IMR-90 (cell line): ENCODE measurements around the gene PYDC1. TPM values are rescaled to one million over a fixed set of nuclear protein-coding genes. Genes with fewer than 3 reads are reported as not detected.

Experiments
- ATAC-seq: fragments of 200-7000 bp; cut with Tn5 transposase; 2 replicates; pipeline ENCODE4 v1.9.1; 2020; ENCODE audit warnings: low read depth, mild to moderate bottlenecking, moderate library complexity
- BruUV-seq: library from RNA; stranded (reverse); fragments of 400-500 nt; replicated peaks from 2 replicates; lab custom pipeline; 2021; lab: Mats Ljungman, UMichigan
- CTCF ChIA-PET: fragments of 300-600 bp; formaldehyde crosslinking; extraction: SDS; loops from one replicate; lab custom pipeline; 2021; ENCODE audit warnings: antibody characterized with exemption; lab: Yijun Ruan, JAX
- POLR2A ChIA-PET: fragments of 300-600 bp; sonication (Branson Sonifier 250); formaldehyde crosslinking; loops from one replicate; lab custom pipeline; 2022; ENCODE audit warnings: antibody characterized with exemption; ENCODE audit not compliant: unreplicated experiment; lab: Charles Lee
- DNase-seq: peaks from one replicate; pipeline ENCODE4 v3.0.0; 2013
- H2AFZ ChIP-seq: replicated peaks from 2 replicates; pipeline ENCODE3; 2013; ENCODE audit warnings: low read length, mild to moderate bottlenecking; ENCODE audit not compliant: poor library complexity
- H2AK5ac ChIP-seq: 2 replicates; pipeline ENCODE4 v1.6.1; 2013; ENCODE audit warnings: low read depth, low read length, inconsistent platforms
- H2AK9ac ChIP-seq: replicated peaks from 2 replicates; pipeline ENCODE3; 2013; ENCODE audit warnings: mild to moderate bottlenecking, low read depth, low read length, moderate library complexity; ENCODE audit not compliant: poor library complexity
- H2BK120ac ChIP-seq: 2 replicates; pipeline ENCODE4 v1.6.1; 2013; ENCODE audit warnings: low read depth, low read length, inconsistent platforms
- H2BK15ac ChIP-seq: 3 replicates; pipeline ENCODE4 v1.6.1; 2013; ENCODE audit warnings: low read depth, low read length, inconsistent platforms
- H2BK20ac ChIP-seq: 2 replicates; pipeline ENCODE4 v1.6.1; 2013; ENCODE audit warnings: low read depth, mild to moderate bottlenecking, inconsistent platforms, low read length, moderate library complexity
- H2BK5ac ChIP-seq: 2 replicates; pipeline ENCODE4 v1.6.1; 2013; ENCODE audit warnings: mild to moderate bottlenecking, low read depth, low read length, inconsistent platforms; ENCODE audit not compliant: poor library complexity, severe bottlenecking
- H3K14ac ChIP-seq: replicated peaks from 2 replicates; pipeline ENCODE4 v1.6.1; 2013; ENCODE audit warnings: low read depth, low read length, inconsistent platforms
- H3K18ac ChIP-seq: 2 replicates; pipeline ENCODE4 v1.6.1; 2013; ENCODE audit warnings: low read depth, low read length, control low read depth
- H3K23ac ChIP-seq: 2 replicates; pipeline ENCODE4 v1.6.1; 2013; ENCODE audit warnings: low read depth, low read length, inconsistent platforms
- H3K27ac ChIP-seq: 2 replicates; pipeline ENCODE4 v1.5.1; 2013; ENCODE audit warnings: mild to moderate bottlenecking, control low read depth, low read length; ENCODE audit not compliant: insufficient read depth
- H3K27me3 ChIP-seq: 2 replicates; pipeline ENCODE4 v1.6.1; 2013; ENCODE audit warnings: low read length; ENCODE audit not compliant: control insufficient read depth, insufficient read depth
- H3K36me3 ChIP-seq: 2 replicates; pipeline ENCODE4 v1.6.1; 2013; ENCODE audit warnings: low read length, mixed read lengths; ENCODE audit not compliant: control insufficient read depth, insufficient read depth
- H3K4ac ChIP-seq: 2 replicates; pipeline ENCODE4 v1.6.1; 2013; ENCODE audit warnings: low read depth, low read length, inconsistent platforms
- H3K4me1 ChIP-seq: 2 replicates; pipeline ENCODE4 v1.6.1; 2013; ENCODE audit warnings: low read length, mixed read lengths; ENCODE audit not compliant: control insufficient read depth, insufficient read depth
- H3K4me2 ChIP-seq: 2 replicates; pipeline ENCODE4 v1.6.1; 2013; ENCODE audit warnings: low read depth, mild to moderate bottlenecking, control low read depth, low read length, moderate library complexity
- H3K4me3 ChIP-seq: 2 replicates; pipeline ENCODE4 v1.5.1; 2013; ENCODE audit warnings: low read depth, mild to moderate bottlenecking, control low read depth, low read length, moderate library complexity; ENCODE audit not compliant: insufficient read depth
- H3K56ac ChIP-seq: 2 replicates; pipeline ENCODE4 v1.6.1; 2013; ENCODE audit warnings: low read length, inconsistent platforms; ENCODE audit not compliant: insufficient read depth; ENCODE audit errors: extremely low read depth
- H3K79me1 ChIP-seq, 2 experiments: 2 replicates each; pipeline ENCODE4 v1.6.1; 2013; ENCODE audit warnings: low read length in 2 of 2, inconsistent platforms in 1 of 2, low read depth in 1 of 2
- H3K9ac ChIP-seq: 2 replicates; pipeline ENCODE4 v1.6.1; 2013; ENCODE audit warnings: low read depth, low read length, control low read depth
- H3K9me1 ChIP-seq: 2 replicates; pipeline ENCODE4 v1.6.1; 2013; ENCODE audit warnings: low read length, inconsistent platforms; ENCODE audit not compliant: insufficient read depth
- H3K9me3 ChIP-seq: 2 replicates; pipeline ENCODE4 v1.6.1; 2013; ENCODE audit warnings: low read length; ENCODE audit not compliant: control insufficient read depth, insufficient read depth
- H4K20me1 ChIP-seq: 2 replicates; pipeline ENCODE4 v1.6.1; 2013; ENCODE audit warnings: low read length, inconsistent platforms; ENCODE audit not compliant: insufficient read depth
- H4K5ac ChIP-seq: 2 replicates; pipeline ENCODE4 v1.6.1; 2013; ENCODE audit warnings: mild to moderate bottlenecking, low read depth, low read length, control low read depth
- H4K8ac ChIP-seq, 2 experiments: 2 replicates each; pipeline ENCODE4 v1.6.1; 2013; ENCODE audit warnings: low read depth in 2 of 2, low read length in 2 of 2, control low read depth in 1 of 2, inconsistent platforms in 1 of 2
- H4K91ac ChIP-seq: 2 replicates; pipeline ENCODE4 v1.6.1; 2013; ENCODE audit warnings: low read depth, low read length, inconsistent platforms; ENCODE audit not compliant: insufficient read depth
- CEBPB ChIP-seq: IDR thresholded peaks from 2 replicates; pipeline ENCODE4 v1.6.1; 2012; ENCODE audit warnings: low read depth, low read length, improper control_type of control experiment
- CHD1 ChIP-seq: IDR thresholded peaks from 2 replicates; pipeline ENCODE4 v1.6.1; 2012; ENCODE audit warnings: low read depth, low read length, improper control_type of control experiment
- FOS ChIP-seq: fragments of 150-350 bp; IDR thresholded peaks from 2 replicates; pipeline ENCODE4 v1.6.1; 2016; ENCODE audit warnings: low read depth, low read length
- MAFK ChIP-seq: IDR thresholded peaks from 2 replicates; pipeline ENCODE4 v1.6.1; 2012; ENCODE audit warnings: low read depth, low read length, improper control_type of control experiment
- MAZ ChIP-seq: IDR thresholded peaks from 2 replicates; pipeline ENCODE4 v1.6.1; 2012; ENCODE audit warnings: low read depth, mild to moderate bottlenecking, low read length, improper control_type of control experiment, moderate library complexity, borderline replicate concordance
- MXI1 ChIP-seq: IDR thresholded peaks from 2 replicates; pipeline ENCODE4 v1.6.1; 2012; ENCODE audit warnings: low read depth, mild to moderate bottlenecking, low read length, moderate library complexity, borderline replicate concordance
- NFE2L2 ChIP-seq: fragments of 150-350 bp; IDR thresholded peaks from 2 replicates; pipeline ENCODE4 v1.6.1; 2016; ENCODE audit warnings: low read depth, mild to moderate bottlenecking, low read length
- POLR2A ChIP-seq: IDR thresholded peaks from 2 replicates; pipeline ENCODE4 v1.6.1; 2012; ENCODE audit warnings: mild to moderate bottlenecking, low read depth, low read length
- RAD21 ChIP-seq: IDR thresholded peaks from 2 replicates; pipeline ENCODE4 v1.6.1; 2012; ENCODE audit warnings: low read length, improper control_type of control experiment
- RCOR1 ChIP-seq: IDR thresholded peaks from 2 replicates; pipeline ENCODE4 v1.6.1; 2012; ENCODE audit warnings: mild to moderate bottlenecking, low read length, improper control_type of control experiment; ENCODE audit not compliant: insufficient replicate concordance
- SMC3 ChIP-seq: fragments of 150-350 bp; IDR thresholded peaks from 2 replicates; pipeline ENCODE4 v1.6.1; 2016; ENCODE audit warnings: low read depth, mild to moderate bottlenecking, antibody characterized with exemption, low read length, moderate library complexity
- USF2 ChIP-seq: fragments of 150-350 bp; IDR thresholded peaks from 2 replicates; pipeline ENCODE4 v1.6.1; 2017; ENCODE audit warnings: mild to moderate bottlenecking, antibody characterized with exemption, low read length, low read depth
- WGBS, 2 experiments: methylation state at CpG; one replicate each; pipeline versions ENCODE4 v1.1.5 to v1.1.7; 2013; ENCODE audit warnings: missing lambda C conversion rate in 2 of 2; ENCODE audit not compliant: insufficient read length in 1 of 2; ENCODE audit errors: extremely low coverage in 2 of 2; 5-methylcytosine and 5-hydroxymethylcytosine counted together
- dilution Hi-C: fragments of 300-500 bp; cut with HindIII; formaldehyde crosslinking; loops from one replicate; pipeline ENCODE4 v1.14.3; 2018; ENCODE audit warnings: low sequenced_read_pairs; ENCODE audit not compliant: unreplicated experiment
- in situ Hi-C: fragments of 300-500 bp; cut with MboI; formaldehyde crosslinking; loops from 3 replicates; pipeline ENCODE4 v1.14.3; 2019; ENCODE audit warnings: low sequenced_read_pairs, inconsistent platforms, mixed read lengths
- intact Hi-C: fragments of 100-400 bp; cut with micrococcal nuclease; formaldehyde crosslinking; loops from 2 replicates; pipeline ENCODE4 v1.10.0; 2022
- polyA plus RNA-seq, 3 experiments: library from polyadenylated mRNA; depleted of rRNA; stranded (reverse); fragments of >200 nt; gene quantifications; 2 replicates each; pipeline ENCODE4 v1.2.3, GENCODE V29; 2012; ENCODE audit warnings: low replicate concordance in 1 of 3
- total RNA-seq: library from RNA; depleted of rRNA; stranded (reverse); fragments of >200 nt; gene quantifications from 2 replicates; pipeline ENCODE4 v1.2.3, GENCODE V29; 2012
- TF ChIP-seq, protein P1 (sequence below): fragments of 150-350 bp; IDR thresholded peaks from 2 replicates; pipeline ENCODE4 v1.6.1; 2016; ENCODE audit warnings: low read depth, mild to moderate bottlenecking, low read length, moderate library complexity, borderline replicate concordance

Gene PYDC1
- total and polyA plus RNA-seq, 2 of the 4 experiments (the other 2 are of a cell fraction) = not detected

GRCh38 chr16:31181102-31181830 is 35.7 kb downstream of the PYDC1 start (continued):
- TF ChIP-seq USF2 = no peak

DNA sequence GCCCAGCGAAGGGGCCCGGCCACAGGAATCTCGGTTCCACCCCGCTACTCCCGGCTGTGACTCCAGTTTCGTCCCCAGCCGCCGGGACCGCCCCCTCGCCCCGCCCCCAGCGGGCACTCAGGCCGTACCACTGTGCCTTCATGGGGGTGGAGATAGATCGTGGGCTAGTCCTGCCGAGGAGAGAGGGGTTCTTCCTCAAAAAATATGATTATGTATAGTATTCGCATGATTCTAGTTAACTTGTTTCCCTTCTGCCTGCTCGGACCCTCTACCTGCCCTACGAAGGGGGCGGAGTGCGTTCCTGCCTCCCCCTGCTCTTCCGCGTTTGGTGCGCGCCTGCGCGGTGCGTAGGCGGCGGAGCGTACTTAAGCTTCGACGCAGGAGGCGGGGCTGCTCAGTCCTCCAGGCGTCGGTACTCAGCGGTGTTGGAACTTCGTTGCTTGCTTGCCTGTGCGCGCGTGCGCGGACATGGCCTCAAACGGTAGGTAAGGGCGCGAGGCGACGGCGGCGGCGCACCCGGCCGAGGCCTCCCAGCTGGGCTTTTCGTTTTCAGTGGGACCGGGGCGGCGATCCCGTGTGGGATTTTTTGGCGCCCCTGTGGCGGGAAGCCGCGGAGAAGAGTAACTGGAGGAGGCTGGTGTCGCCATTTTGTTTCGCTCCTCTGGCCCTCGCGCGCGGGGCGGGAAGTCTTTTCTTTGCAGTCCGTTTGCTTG is 37.0 kb downstream of the PYDC1 start, which contains the start of gene FUS:
FUS (plus strand) TSS at position 393 of the 713 bp plus-strand sequence; CDS start at position 469, 76 bp downstream.
- Histone ChIP-seq H2AK5ac (peak within 1 kb of the TSS; percentile 84), H3K79me1 (peaks cover 0 to 37% of the 10 kb centered on the region in 2 experiments; a peak in 2 of 4 replicates), H4K20me1 (peaks cover 53% of the 10 kb centered on the region), H3K4ac (peak within 1 kb of the TSS; percentile 98), H3K27ac (peak within 1 kb of the TSS; percentile 97), H2BK15ac (peak within 1 kb of the TSS; percentile 100), H3K4me2 (peak within 1 kb of the TSS; percentile 81), H3K56ac (peak within 1 kb of the TSS; percentile 99), H2AFZ (peak within 1 kb of the TSS; percentile 91), H2AK9ac (peak within 1 kb of the TSS; percentile 99), H3K4me3 (peak within 1 kb of the TSS; percentile 69), H3K14ac (peak within 1 kb of the TSS; percentile 100), H3K23ac (peak within 1 kb of the TSS; percentile 98), H4K5ac (peak within 1 kb of the TSS; percentile 74), H3K9ac (peak within 1 kb of the TSS; percentile 99), H3K36me3 (peaks cover 29% of the 10 kb centered on the region), H3K27me3 (no peaks in the 10 kb centered on the region), H3K9me3 (no peaks in the 10 kb centered on the region), H4K91ac (peak within 1 kb of the TSS; percentile 97), H2BK120ac (peak within 1 kb of the TSS; percentile 100), H3K9me1 (peaks cover 7% of the 10 kb centered on the region; the same call in 1 of the 2 replicates), H2BK20ac (peak within 1 kb of the TSS; percentile 99), H4K8ac (peak within 1 kb of the TSS; percentile 54 to 99), H2BK5ac (peak within 1 kb of the TSS; percentile 96), H3K4me1 (peaks cover 6% of the 10 kb centered on the region; the same call in 1 of the 2 replicates), H3K18ac (peak within 1 kb of the TSS; percentile 91)
- CTCF ChIA-PET = interaction anchor here (0.6 kb wide), 1 partner anchor 164 kb away, joined by 3 read pairs; no protein-coding TSS in a partner anchor
- in situ Hi-C loops = no loop called here
- intact Hi-C loops = loop anchor here (1.0 to 10.0 kb wide), 2 partner anchors 263 to 695 kb away; partner anchors contain the start of gene ZNF267
- BruUV-seq = no TSS peak
- peak; percentile 84 for ATAC-seq
- peak; percentile 83 for DNase-seq
- dilution Hi-C loops = no loop called here
- 0% methylated on average over 33 of the region's 69 CpGs; no CpG with 5 or more reads in 1 of the 2 experiments for WGBS, 2 experiments
- POLR2A ChIA-PET = interaction anchor here (0.6 to 2.0 kb wide), 10 partner anchors 13 to 244 kb away, joined by 3 to 9 read pairs (median 4); no protein-coding TSS in a partner anchor
- TF ChIP-seq CHD1 (peak; percentile 99; the same call in 1 of the 2 replicates), MAZ (peak; percentile 81), RCOR1 (peak; percentile 11), NFE2L2 (peak; percentile 35; the same call in 1 of the 2 replicates), SMC3 (no peak), POLR2A (peak; percentile 100), MXI1 (peak; percentile 55; the same call in 1 of the 2 replicates), CEBPB (no peak), RAD21 (no peak), FOS (no peak), MAFK (no peak)
- TF ChIP-seq, protein P1, sequence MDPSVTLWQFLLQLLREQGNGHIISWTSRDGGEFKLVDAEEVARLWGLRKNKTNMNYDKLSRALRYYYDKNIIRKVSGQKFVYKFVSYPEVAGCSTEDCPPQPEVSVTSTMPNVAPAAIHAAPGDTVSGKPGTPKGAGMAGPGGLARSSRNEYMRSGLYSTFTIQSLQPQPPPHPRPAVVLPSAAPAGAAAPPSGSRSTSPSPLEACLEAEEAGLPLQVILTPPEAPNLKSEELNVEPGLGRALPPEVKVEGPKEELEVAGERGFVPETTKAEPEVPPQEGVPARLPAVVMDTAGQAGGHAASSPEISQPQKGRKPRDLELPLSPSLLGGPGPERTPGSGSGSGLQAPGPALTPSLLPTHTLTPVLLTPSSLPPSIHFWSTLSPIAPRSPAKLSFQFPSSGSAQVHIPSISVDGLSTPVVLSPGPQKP = no peak
